Measurements from ENCODE around the gene ATP6V1E1. TPM values are rescaled to one million over a fixed set of nuclear protein-coding genes. Genes with fewer than 3 reads are reported as not detected.

Gene ATP6V1E1
- total and polyA plus RNA-seq, 9 of the 15 experiments (the other 6 are each of a cell fraction or from before 2014, with no cell fraction given), result 122 to 249 (median 179) TPM

GRCh38 chr22:17638432-17639246 lies 10.1 kb upstream of the ATP6V1E1 start, which contains the start of gene BCL2L13 (continued):
- TF ChIP-seq E2F6 (IDR thresholded peaks at IDR 0.05; ENCODE audit: borderline replicate concordance in 1 of 2, extremely low read depth in 1 of 2, insufficient read depth in 1 of 2, insufficient read length in 1 of 2, low read depth in 1 of 2, low read length in 1 of 2, poor library complexity in 1 of 2, severe bottlenecking in 1 of 2) (peak; percentile 18 to 32), ZNF121 (CRISPR knock-in tag; conservative IDR thresholded peaks at IDR 0.05) (peak; percentile 20; the same call in 1 of the 2 replicates), ZNF407 (IDR thresholded peaks at IDR 0.05; ENCODE audit: low read depth) (peak; percentile 91), ZNF696 (CRISPR knock-in tag; conservative IDR thresholded peaks at IDR 0.05) (no peak), HDAC3 (IDR thresholded peaks at IDR 0.05; ENCODE audit: borderline replicate concordance, partially characterized antibody) (no peak), ZEB2 (IDR thresholded peaks at IDR 0.05) (no peak; the same call in 1 of the 2 replicates), HNRNPUL1 (IDR thresholded peaks at IDR 0.05; ENCODE audit: low read length) (no peak), THRB (CRISPR knock-in tag; conservative IDR thresholded peaks at IDR 0.05) (peak; percentile 84; the same call in 1 of the 2 replicates), GTF3C2 (IDR thresholded peaks at IDR 0.05; ENCODE audit: borderline replicate concordance, extremely low read depth, insufficient read length) (no peak), TFAP4 (CRISPR knock-in tag; IDR thresholded peaks at IDR 0.05; ENCODE audit: borderline replicate concordance) (peak; percentile 94; the same call in 1 of the 2 replicates)
